ENCODE data around the gene DCP1A. TPM values are rescaled to one million over a fixed set of nuclear protein-coding genes. Genes with fewer than 3 reads are reported as not detected.

Gene DCP1A
- total and polyA plus RNA-seq, 2 donors (not counting 3 experiments of a cell fraction or from before 2014, with no cell fraction given): 32.3 to 38.0 TPM

GRCh38 chr3:53361852-53362251 lies 14.5 kb upstream of the DCP1A start:
- no peak for DNase-seq (ENCODE audit: low read depth, low spot score)

More at GRCh38 chr3:53361852-53362251, 14.5 kb upstream of the DCP1A start:
- intact Hi-C loops (cut with micrococcal nuclease): no loop called here
- Histone ChIP-seq H3K36me3 (ENCODE audit: control insufficient read depth in 2 of 2, extremely low read depth in 1 of 2, insufficient read depth in 2 of 2, low read length in 2 of 2) (no peaks in the 10 kb centered on the region), H3K27me3 (ENCODE audit: control insufficient read depth in 2 of 2, insufficient read depth in 2 of 2, low read length in 2 of 2) (no peaks in the 10 kb centered on the region), H3K4me3 (replicated peaks in 1 of 3; ENCODE audit: insufficient read depth in 1 of 3, low read depth in 1 of 3, low read length in 3 of 3) (no peak overlapping the region), H3K4me2 (ENCODE audit: insufficient read depth, low read length) (no peak overlapping the region), H3K79me2 (ENCODE audit: control insufficient read depth, insufficient read depth, low read length) (no peaks in the 10 kb centered on the region), H2AFZ (ENCODE audit: low read depth, low read length) (no peak overlapping the region), H3K9me3 (replicated peaks; ENCODE audit: control insufficient read depth, insufficient read depth, low read length) (no peaks in the 10 kb centered on the region), H3K9me1 (replicated peaks; ENCODE audit: control insufficient read depth, extremely low read depth, insufficient read depth, low read length) (no peaks in the 10 kb centered on the region), H4K20me1 (replicated peaks; ENCODE audit: control insufficient read depth, extremely low read depth, insufficient read depth, low read length) (no peaks in the 10 kb centered on the region), H3K9ac (replicated peaks; ENCODE audit: extremely low read depth, insufficient read depth, low read length) (no peak overlapping the region), H3K4me1 (ENCODE audit: control insufficient read depth, extremely low read depth, insufficient read depth, low read length) (peaks cover 15% of the 10 kb centered on the region), H3K27ac (ENCODE audit: insufficient read depth, low read depth, low read length) (no peak overlapping the region)
- POLR2A ChIA-PET: no interaction called here
- TF ChIP-seq CTCF (IDR thresholded peaks at IDR 0.05; ENCODE audit: extremely low read depth in 1 of 2, insufficient read depth in 1 of 2, low read depth in 1 of 2, low read length in 2 of 2): no peak
- no peak for TF ChIP-seq MYC (IDR thresholded peaks at IDR 0.05; ENCODE audit: low read depth, low read length)
- no peak for TF ChIP-seq GATA2 (IDR thresholded peaks at IDR 0.05; ENCODE audit: insufficient read depth, insufficient read length, low read depth, low read length)
- no peak for TF ChIP-seq POLR2AphosphoS5 (IDR thresholded peaks at IDR 0.05; ENCODE audit: insufficient read depth, low read depth, low read length)
- TF ChIP-seq JUN (IDR thresholded peaks at IDR 0.05; ENCODE audit: borderline replicate concordance, insufficient read depth, insufficient read length, low read depth): no peak
- no peak for TF ChIP-seq MAX (IDR thresholded peaks at IDR 0.05; ENCODE audit: insufficient read depth, insufficient read length)
- no peak for TF ChIP-seq FOS (IDR thresholded peaks at IDR 0.05; ENCODE audit: borderline replicate concordance, insufficient read depth, low read length)
- TF ChIP-seq POLR2A (IDR thresholded peaks at IDR 0.05; ENCODE audit: low read depth, low read length): no peak
- no peak for TF ChIP-seq EZH2 (IDR thresholded peaks at IDR 0.05; ENCODE audit: borderline replicate concordance, low read depth, low read length, severe bottlenecking)
- no TSS peak for BruUV-seq (replicated peaks)
- FAIRE-seq: no peak
- CTCF ChIA-PET: no interaction called here
- dilution Hi-C loops (cut with MboI; ENCODE audit: extremely low pct_ligation_motif_present, low sequenced_read_pairs): no loop called here

All from endothelial cell of umbilical vein (primary cell).